Stimulated activated naive CD8-positive, alpha-beta T cell treated with anti-CD3 and anti-CD28 coated beads, Interleukin-15, Interleukin-2, amounts not matched to agents 100 ng/mL and 50 ng/mL, for 24 hours (primary cell): ENCODE measurements around the gene ITIH5.
A peak's percentile ranks its signal among the peaks of the same experiment; 100 is the strongest.
"Not testable (repeated sequence)": the region's sequence is repeated elsewhere in the genome, so short reads cannot be mapped to it uniquely, and the experiment has no call there.

Experiments used
- H3K27ac Mint-ChIP-seq: one replicate; pipeline ENCODE4 v1.8.0; 2021; ENCODE audit warnings: mild to moderate bottlenecking, mixed read lengths
- H3K27me3 Mint-ChIP-seq: one replicate; pipeline ENCODE4 v1.8.0; 2021; ENCODE audit warnings: mixed read lengths
- H3K36me3 Mint-ChIP-seq: one replicate; pipeline ENCODE4 v1.8.0; 2021; ENCODE audit warnings: low read depth, mixed read lengths
- H3K4me1 Mint-ChIP-seq: one replicate; pipeline ENCODE4 v1.8.0; 2021; ENCODE audit warnings: low read depth, mixed read lengths
- H3K4me3 Mint-ChIP-seq: one replicate; pipeline ENCODE4 v1.8.0; 2021; ENCODE audit warnings: mild to moderate bottlenecking, mixed read lengths
- H3K9me3 Mint-ChIP-seq: one replicate; pipeline ENCODE4 v1.8.0; 2021; ENCODE audit warnings: mixed read lengths

Gene ITIH5

DNA sequence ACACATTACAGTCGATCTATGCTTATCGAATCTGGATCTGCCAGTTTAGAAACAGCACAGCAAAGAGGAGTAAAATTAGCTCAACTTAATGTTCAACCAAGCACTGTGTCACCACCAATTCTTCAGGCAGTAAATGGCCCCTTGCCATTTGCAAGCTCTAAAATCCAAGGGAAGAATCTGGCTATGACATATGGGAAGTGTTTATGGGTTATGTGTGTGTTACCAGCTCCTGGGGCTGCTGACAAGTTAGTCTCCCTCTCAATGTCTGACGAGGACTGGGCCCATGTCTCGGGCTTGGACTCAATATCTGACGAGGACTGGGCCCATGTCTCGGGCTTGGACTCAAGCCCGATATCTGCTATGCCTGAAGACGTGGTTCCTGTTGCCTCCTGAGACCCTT lies 30.7 kb upstream of the ITIH5 start:
- peaks cover 17% of the 10 kb centered on the region for H3K27me3 Mint-ChIP-seq
- H3K4me3 Mint-ChIP-seq, result no peak overlapping the region
- peaks cover 7% of the 10 kb centered on the region for H3K9me3 Mint-ChIP-seq
- no peaks in the 10 kb centered on the region for H3K4me1 Mint-ChIP-seq
- H3K27ac Mint-ChIP-seq, result no peak overlapping the region
- H3K36me3 Mint-ChIP-seq, result no peaks in the 10 kb centered on the region

DNA sequence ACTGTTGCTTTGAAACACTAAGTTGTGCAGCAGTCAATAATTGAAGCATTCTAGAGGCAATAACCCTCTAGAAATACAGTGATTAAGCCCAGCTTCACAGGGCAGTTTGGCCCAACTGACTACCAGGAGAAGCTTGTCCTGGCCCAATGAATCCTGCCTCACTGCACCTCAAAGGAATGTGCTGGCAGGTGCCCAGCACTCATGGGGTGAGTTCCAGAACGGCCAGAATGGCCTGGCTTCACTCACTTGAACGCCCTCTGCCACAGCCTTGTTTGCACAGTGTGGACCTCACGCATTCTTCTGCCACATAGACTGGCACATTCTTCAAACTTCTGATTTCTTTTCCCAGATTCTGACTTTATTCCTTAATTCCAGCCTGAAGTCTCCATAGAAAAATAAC lies 29.8 kb upstream of the ITIH5 start:
- Mint-ChIP-seq H3K27me3 (peaks cover 15% of the 10 kb centered on the region), H3K27ac (no peak overlapping the region), H3K36me3 (peaks cover 2% of the 10 kb centered on the region), H3K4me1 (no peaks in the 10 kb centered on the region), H3K4me3 (no peak overlapping the region), H3K9me3 (peaks cover 9% of the 10 kb centered on the region)

DNA sequence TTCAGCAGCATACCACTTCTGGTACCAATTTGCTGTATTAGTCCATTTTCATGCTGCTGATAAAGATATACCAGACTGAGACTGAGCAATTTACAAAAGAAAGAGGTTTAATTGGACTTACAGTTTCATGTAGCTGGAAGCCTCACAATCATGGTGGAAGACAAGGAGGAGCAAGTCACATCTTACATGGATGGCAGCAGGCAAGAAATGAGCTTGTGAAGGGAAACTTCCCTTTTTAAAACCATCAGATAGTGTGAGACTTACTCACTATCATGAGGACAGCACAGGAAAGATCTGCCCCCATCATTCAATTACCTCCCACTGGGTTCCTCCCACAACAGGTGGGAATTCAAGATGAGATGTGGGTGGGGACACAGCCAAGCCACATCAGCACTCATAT lies 26.4 kb upstream of the ITIH5 start:
- H3K9me3 Mint-ChIP-seq, result peaks cover 26% of the 10 kb centered on the region
- not testable (repeated sequence) for H3K27ac Mint-ChIP-seq, H3K27me3 Mint-ChIP-seq, H3K4me3 Mint-ChIP-seq, H3K36me3 Mint-ChIP-seq, H3K4me1 Mint-ChIP-seq

DNA sequence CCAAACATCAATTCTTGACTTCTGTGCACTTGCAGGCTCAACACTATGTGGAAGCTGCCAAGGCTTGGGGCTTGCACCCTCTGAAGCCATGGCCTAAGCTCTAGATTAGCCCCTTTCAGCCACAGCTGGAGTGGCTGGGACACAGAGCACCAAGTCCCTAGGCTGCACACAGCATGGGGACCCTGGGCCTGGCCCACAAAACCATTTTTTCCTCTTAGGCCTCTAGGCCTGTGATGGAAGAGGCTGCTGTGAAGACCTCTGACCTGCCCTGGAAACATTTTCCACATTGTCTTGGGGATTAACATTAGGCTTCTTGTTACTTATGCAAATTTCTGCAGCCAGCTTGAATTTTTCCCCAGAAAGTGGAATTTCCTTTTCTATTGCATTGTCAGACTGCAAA lies 25.6 kb upstream of the ITIH5 start:
- H3K4me3 Mint-ChIP-seq, H3K27ac Mint-ChIP-seq, H3K4me1 Mint-ChIP-seq, H3K36me3 Mint-ChIP-seq, H3K27me3 Mint-ChIP-seq: not testable (repeated sequence)
- peaks cover 26% of the 10 kb centered on the region for H3K9me3 Mint-ChIP-seq

DNA sequence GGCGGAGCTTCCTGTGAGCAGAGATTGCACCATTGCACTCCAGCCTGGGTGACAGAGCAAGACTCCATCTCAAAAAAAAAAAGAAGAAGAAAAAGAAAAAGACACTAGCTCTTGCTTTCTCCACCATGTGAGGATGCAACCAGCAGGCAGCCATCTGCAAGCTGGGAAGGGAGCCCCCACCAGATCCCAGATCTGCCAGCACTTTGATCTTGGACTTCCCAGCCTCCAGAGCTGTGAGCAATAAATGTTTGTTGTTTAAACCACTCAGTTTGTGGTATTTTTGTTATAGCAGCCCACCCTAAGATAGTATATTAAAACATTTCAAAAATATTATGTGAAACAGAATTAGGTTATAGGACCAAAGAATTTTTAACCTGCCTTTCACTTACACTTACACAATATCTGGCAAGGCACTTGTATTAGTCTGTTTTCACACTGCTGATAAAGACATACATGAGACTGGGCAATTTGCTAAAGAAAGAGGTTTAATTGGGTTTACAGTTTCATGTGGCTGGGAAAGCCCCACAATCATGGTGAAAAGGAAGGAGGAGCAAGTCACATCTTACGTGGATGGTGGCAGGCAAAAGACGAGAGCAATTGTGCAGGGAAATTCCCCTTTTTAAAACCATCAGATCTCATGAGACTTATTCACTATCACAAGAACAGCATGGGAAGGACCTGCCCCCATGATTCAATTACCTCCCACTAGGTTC lies 24.3 kb upstream of the ITIH5 start:
- peaks cover 26% of the 10 kb centered on the region for H3K9me3 Mint-ChIP-seq
- not testable (repeated sequence) for H3K27ac Mint-ChIP-seq, H3K4me1 Mint-ChIP-seq, H3K36me3 Mint-ChIP-seq, H3K4me3 Mint-ChIP-seq, H3K27me3 Mint-ChIP-seq

DNA sequence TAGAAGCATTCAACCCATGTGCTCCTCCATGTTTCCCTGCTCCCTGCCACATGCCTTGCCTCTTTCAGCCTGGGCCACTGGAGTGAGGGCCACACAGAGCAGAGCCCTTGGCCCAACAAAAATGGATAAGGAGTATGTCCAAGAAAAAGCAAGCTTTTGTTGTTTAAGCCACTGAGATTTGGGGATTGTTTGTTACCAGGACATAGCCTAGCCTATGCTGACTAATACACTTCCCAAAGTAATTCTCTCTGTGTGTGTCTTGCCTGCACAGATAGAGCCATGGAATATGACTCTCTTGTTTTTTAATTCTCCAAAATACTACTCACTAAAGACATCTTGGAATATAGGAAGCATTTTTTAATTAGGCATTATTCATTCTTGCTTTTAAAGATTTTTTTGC lies 22.8 kb upstream of the ITIH5 start:
- Mint-ChIP-seq H3K4me3 (no peak overlapping the region), H3K4me1 (peaks cover 5% of the 10 kb centered on the region), H3K27me3 (no peaks in the 10 kb centered on the region), H3K36me3 (peaks cover 9% of the 10 kb centered on the region), H3K27ac (no peak overlapping the region), H3K9me3 (peaks cover 26% of the 10 kb centered on the region)

DNA sequence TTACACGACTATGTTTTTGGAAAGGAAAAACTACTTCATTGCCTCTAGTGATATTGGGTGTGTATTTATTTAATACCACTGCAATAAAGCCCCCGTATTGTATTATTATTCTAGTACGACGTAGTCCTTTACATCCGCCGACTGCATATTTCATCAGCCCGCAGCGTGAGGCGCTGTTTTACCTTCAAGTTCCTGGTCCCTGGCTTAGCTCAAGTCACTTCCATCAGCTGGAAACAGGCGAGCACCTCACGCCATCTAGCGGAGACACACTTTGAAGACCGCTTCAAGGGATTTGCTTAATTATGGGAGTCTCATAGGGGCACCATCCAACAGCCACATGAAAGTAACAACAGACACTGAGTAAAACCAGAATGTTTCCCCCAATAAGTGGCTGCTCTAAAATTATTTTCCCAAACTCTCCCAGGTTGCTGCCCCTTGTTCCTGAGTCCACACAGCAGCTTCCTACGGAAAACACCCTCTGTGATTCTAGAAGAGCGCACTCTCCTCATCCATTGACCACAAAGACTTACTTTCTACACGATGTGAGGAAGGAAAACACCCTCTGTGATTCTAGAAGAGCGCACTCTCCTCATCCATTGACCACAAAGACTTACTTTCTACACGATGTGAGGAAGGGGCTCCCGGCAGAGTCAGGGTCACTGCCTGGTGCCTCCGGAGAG lies 20.6 kb upstream of the ITIH5 start:
- Mint-ChIP-seq H3K4me3 (no peak overlapping the region), H3K36me3 (peaks cover 9% of the 10 kb centered on the region), H3K27me3 (no peaks in the 10 kb centered on the region), H3K27ac (no peak overlapping the region), H3K4me1 (peaks cover 5% of the 10 kb centered on the region), H3K9me3 (peaks cover 18% of the 10 kb centered on the region)

DNA sequence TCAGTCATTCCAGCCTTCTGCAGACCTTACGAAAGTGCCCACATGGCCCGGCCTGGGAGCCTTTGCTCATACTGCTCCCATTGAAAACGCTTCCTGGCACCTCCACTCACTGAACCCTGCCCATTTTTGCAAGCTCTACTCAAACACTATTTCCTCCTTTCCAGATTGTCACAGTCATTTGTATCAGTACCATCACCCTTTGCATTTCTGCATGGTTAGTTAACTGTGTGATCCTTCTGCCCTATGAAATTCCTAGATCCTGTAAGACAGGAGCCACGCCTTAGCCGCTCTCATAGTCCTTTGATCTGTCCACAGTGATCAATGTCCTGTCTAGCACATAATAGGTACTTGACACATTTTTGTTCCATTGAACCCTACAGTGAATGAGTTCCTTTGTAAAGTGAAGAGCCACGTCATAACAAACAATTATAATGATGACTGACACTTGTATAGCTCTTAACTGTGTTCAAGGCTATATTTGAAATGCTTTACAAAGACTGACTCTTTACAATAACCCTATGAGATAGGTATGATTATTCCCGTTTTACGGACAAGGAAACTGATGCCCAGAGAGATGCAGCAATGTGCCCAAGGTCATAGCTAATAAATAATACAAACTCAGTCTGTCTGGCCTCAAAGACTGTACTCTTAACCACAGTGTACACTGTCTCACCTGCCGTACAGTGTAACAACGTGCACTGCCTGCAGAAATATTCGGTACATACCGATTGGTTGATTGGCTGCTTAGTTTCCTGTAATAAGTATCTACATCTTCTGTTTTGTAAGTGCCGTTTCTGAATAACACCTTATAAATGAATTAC lies 19.8 kb upstream of the ITIH5 start:
- Mint-ChIP-seq H3K36me3 (peaks cover 7% of the 10 kb centered on the region), H3K4me3 (no peak overlapping the region), H3K4me1 (peaks cover 5% of the 10 kb centered on the region), H3K27ac (no peak overlapping the region), H3K9me3 (peaks cover 17% of the 10 kb centered on the region), H3K27me3 (no peaks in the 10 kb centered on the region)

DNA sequence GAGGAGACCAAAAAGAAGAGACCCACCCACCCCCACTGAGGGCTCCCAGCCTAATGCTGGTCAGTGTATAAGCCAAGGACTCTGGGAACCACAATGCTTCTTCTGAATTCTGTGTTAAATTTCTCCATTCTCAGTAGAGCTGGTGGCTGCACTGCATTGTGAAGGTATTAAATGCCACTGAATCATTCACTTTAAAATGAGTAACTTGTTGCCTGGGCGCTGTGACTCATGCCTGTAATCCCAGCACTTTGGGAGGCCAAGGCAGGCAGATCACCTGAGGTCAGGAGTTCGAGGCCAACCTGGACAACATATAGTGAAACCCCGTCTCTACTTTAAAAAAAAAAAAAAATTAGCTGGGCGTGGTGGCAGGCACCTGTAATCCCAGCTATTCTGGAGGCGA lies 13.3 kb upstream of the ITIH5 start:
- not testable (repeated sequence) for H3K27ac Mint-ChIP-seq, H3K4me1 Mint-ChIP-seq, H3K9me3 Mint-ChIP-seq, H3K36me3 Mint-ChIP-seq, H3K4me3 Mint-ChIP-seq
- peaks cover 26% of the 10 kb centered on the region for H3K27me3 Mint-ChIP-seq

DNA sequence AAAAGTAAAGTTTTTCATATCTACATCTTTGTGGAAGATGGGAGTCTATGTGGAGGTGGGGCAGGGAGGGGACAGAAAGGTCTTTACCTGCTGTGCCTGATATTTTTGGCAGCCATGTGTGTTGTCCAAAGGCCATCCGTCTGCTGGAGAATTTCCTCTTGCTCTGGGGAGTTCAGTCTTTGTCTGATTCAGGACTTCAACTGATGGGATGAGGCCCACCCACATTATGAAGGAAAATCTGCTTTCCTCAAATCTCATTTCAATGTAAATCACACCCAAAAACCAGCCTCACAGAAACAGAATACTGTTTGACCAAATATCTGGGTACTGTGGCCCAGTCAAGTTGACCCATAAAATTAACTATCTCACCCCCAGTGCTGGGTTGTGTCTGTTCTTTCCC lies 12.5 kb upstream of the ITIH5 start:
- Mint-ChIP-seq H3K27me3 (peaks cover 34% of the 10 kb centered on the region), H3K9me3 (no peaks in the 10 kb centered on the region), H3K36me3 (no peaks in the 10 kb centered on the region), H3K4me1 (no peaks in the 10 kb centered on the region), H3K27ac (no peak overlapping the region), H3K4me3 (no peak overlapping the region)

DNA sequence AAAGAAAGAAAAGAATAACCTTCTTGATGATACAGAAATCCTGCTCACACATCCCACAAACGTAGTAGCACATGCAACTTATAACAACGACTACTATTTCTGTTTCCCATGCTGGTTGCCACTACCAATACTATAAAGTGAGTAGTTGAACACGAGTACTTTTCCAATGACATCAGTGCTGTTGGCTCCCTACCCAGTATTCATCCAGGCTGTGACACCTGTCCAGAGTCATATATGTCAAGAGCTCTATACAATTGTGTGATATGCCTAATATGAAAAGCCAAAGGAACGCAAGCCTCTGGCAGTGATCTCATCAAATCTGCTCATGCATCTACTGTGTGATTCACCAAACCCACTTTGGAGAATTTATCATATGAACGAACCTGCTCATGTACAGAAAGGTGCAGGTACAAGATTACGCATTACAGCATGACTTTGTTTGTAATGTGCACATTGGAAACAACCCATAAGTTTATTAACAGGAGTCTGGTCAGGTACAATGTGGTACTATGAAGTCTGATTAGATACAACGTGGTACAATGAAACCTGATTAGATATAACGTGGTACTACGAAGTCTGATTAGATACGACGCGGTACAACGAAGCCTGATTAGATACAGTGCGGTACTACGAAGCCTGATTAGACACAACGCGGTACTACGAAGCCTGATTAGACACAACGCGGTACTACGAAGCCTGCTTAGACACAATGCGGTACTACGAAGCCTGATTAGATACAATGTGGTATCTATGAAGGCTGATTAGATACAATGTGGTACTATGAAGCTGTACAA lies 5.8 kb upstream of the ITIH5 start:
- H3K4me1 Mint-ChIP-seq, result peaks cover 7% of the 10 kb centered on the region
- H3K36me3 Mint-ChIP-seq, result no peaks in the 10 kb centered on the region
- peaks cover 72% of the 10 kb centered on the region for H3K27me3 Mint-ChIP-seq
- H3K4me3 Mint-ChIP-seq, result no peak overlapping the region
- no peak overlapping the region for H3K27ac Mint-ChIP-seq
- H3K9me3 Mint-ChIP-seq, result no peaks in the 10 kb centered on the region

DNA sequence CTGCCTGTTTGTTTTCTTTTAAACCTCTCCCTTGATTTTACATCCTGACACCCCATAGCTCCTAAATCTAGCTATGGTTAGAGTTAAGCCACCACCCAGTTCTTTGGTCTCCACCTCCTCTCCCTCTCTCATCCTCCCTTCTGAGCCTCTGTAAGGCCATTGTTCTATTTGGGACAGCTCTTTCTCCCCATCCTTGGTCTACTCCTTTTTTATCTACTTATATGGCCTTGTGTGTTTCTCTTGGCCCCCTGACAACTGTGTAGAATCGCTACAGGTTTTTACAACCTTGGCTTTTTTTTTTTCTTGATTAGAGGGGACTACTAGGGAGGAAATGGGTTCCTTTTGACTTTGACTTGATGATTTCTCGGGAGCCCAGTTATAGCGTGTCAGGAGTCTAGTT lies 3.4 kb upstream of the ITIH5 start:
- Mint-ChIP-seq H3K27ac (no peak overlapping the region), H3K36me3 (no peaks in the 10 kb centered on the region), H3K9me3 (no peaks in the 10 kb centered on the region), H3K27me3 (peaks cover 73% of the 10 kb centered on the region), H3K4me1 (peaks cover 20% of the 10 kb centered on the region), H3K4me3 (no peak overlapping the region)

DNA sequence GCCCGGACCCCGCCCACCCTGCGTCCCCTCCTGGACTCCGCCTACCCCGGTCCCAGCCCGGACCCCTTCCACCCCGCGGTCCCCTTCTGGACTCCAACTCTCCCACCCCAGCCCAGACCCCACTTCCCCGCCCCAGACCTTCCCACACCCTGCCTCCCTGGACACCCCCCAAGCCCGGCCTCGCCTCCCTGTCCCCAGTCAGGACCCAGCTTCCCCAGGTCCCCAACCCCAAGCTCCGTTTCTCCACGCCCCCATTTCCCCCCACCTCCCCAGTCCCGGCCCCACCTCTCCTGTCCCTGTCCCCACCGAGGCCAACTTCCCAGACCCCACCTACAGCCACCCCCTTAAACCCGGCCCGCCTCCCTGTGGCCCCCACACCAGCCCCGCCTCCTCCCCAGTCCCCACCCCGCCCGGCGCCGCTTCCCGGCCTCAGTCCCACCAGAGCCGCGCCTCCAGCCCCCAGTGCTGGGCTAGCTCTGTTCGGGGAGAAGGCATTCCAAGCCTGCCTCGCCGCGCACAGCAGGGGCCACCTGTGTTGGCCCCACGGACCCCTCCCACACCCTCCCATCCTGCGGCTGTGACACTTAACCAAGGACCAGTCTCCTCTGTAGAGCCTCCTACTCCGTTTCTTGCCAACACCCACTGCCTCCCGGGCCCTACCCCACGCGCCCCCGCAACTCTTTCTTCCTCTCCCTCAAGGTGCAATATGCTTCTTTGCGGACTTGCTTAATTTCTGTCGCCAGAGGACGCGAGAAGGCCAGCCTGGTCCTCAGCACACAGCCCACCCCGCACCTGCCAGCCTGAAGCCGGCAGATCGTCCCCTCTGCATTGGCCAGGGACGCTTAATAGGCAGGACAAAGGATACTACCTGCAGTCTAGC lies 736 bp upstream of the ITIH5 start:
- H3K4me3 Mint-ChIP-seq, result peak overlapping the region; percentile 69
- H3K27me3 Mint-ChIP-seq, result peaks cover 64% of the 10 kb centered on the region

DNA sequence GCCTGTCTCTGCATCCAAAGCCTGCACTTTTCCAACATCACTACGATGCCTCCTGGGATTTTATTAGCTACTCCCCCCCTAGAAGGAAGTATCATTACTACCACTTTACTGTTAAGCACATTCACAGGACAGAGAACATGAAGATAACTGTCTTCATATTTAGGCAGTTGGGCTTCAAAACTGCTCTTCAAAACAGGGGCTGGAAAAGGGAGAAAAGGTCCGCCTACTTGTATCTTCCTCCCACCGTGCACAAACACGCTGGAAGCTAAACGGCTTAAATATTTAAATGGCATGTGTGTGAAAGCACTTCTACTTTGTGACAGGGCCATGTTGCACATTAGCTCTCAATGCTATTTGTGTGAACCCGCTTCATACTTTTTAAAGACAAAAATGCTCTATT lies 999 bp downstream of the ITIH5 start:
- Mint-ChIP-seq H3K4me3 (peak overlapping the region; percentile 69), H3K9me3 (no peaks in the 10 kb centered on the region), H3K4me1 (peaks cover 20% of the 10 kb centered on the region), H3K36me3 (no peaks in the 10 kb centered on the region), H3K27me3 (peaks cover 70% of the 10 kb centered on the region), H3K27ac (no peak overlapping the region)

More for the DNA sequence above, 736 bp upstream of the ITIH5 start:
- Mint-ChIP-seq H3K36me3 (no peaks in the 10 kb centered on the region), H3K9me3 (no peaks in the 10 kb centered on the region), H3K27ac (no peak overlapping the region), H3K4me1 (peaks cover 20% of the 10 kb centered on the region)
